MM.1S (cell line): ENCODE data around the gene SCUBE3.

Source experiments
- DNase-seq: peaks from one replicate; pipeline ENCODE4 v3.0.0-alpha.2; 2015
- H2AFZ ChIP-seq: fragments of 300-600 bp; sonication (generic); 2 replicates; pipeline ENCODE4 v1.6.0; 2016; ENCODE audit warnings: antibody characterized with exemption, low read length
- H3F3A ChIP-seq: fragments of 300-600 bp; sonication (generic); 2 replicates; pipeline ENCODE4 v1.6.1; 2016; ENCODE audit warnings: mild to moderate bottlenecking, antibody characterized with exemption, low read length, moderate library complexity, mixed read lengths; ENCODE audit not compliant: insufficient read depth
- H3K27ac ChIP-seq: fragments of 300-600 bp; sonication (generic); 2 replicates; pipeline ENCODE4 v1.5.1; 2016; ENCODE audit warnings: mild to moderate bottlenecking, low read length
- H3K27me3 ChIP-seq: fragments of 300-600 bp; sonication (generic); replicated peaks from 2 replicates; pipeline ENCODE4 v1.6.0; 2016; ENCODE audit warnings: low read length; ENCODE audit not compliant: insufficient read depth
- H3K36me3 ChIP-seq: fragments of 300-600 bp; sonication (generic); replicated peaks from 2 replicates; pipeline ENCODE4 v1.6.1; 2016; ENCODE audit warnings: mild to moderate bottlenecking, low read length, mixed read lengths; ENCODE audit not compliant: insufficient read depth
- H3K4me1 ChIP-seq: fragments of 300-600 bp; sonication (generic); 2 replicates; pipeline ENCODE4 v1.6.1; 2016; ENCODE audit warnings: low read length, mixed read lengths
- H3K4me2 ChIP-seq: fragments of 300-600 bp; sonication (generic); 2 replicates; pipeline ENCODE4 v1.6.0; 2016; ENCODE audit warnings: low read depth, low read length
- H3K4me3 ChIP-seq: fragments of 300-600 bp; sonication (generic); 2 replicates; pipeline ENCODE4 v1.5.1; 2016; ENCODE audit warnings: low read length, mixed read lengths
- H3K79me2 ChIP-seq: fragments of 300-600 bp; sonication (generic); 2 replicates; pipeline ENCODE4 v1.6.1; 2016; ENCODE audit warnings: mixed run types, low read length, mixed read lengths
- H3K9ac ChIP-seq: fragments of 300-600 bp; sonication (generic); 2 replicates; pipeline ENCODE4 v1.6.1; 2016; ENCODE audit warnings: low read length, mixed read lengths
- H3K9me2 ChIP-seq: fragments of 300-600 bp; sonication (generic); replicated peaks from 2 replicates; pipeline ENCODE4 v1.6.1; 2016; ENCODE audit warnings: mild to moderate bottlenecking, low read length, mixed read lengths; ENCODE audit not compliant: insufficient read depth
- H3K9me3 ChIP-seq: fragments of 300-600 bp; sonication (generic); replicated peaks from 2 replicates; pipeline ENCODE4 v1.6.1; 2016; ENCODE audit warnings: mild to moderate bottlenecking, low read length, mixed read lengths; ENCODE audit not compliant: insufficient read depth
- H4K20me1 ChIP-seq: fragments of 300-600 bp; sonication (generic); 2 replicates; pipeline ENCODE4 v1.6.1; 2016; ENCODE audit warnings: mild to moderate bottlenecking, low read length, moderate library complexity, mixed read lengths; ENCODE audit not compliant: insufficient read depth
- CTCF ChIP-seq: fragments of 300-600 bp; sonication (generic); IDR thresholded peaks from 2 replicates; pipeline ENCODE4 v1.5.1; 2016; ENCODE audit warnings: antibody characterized with exemption, low read length, mixed read lengths
- EZH2 ChIP-seq: fragments of 300-600 bp; sonication (generic); optimal IDR thresholded peaks from 2 replicates; pipeline ENCODE3; 2017; ENCODE audit warnings: low read depth, mild to moderate bottlenecking, antibody characterized with exemption, low read length, mixed read lengths
- EZH2phosphoT487 ChIP-seq: fragments of 300-600 bp; sonication (generic); IDR thresholded peaks from 2 replicates; pipeline ENCODE4 v1.6.1; 2018; ENCODE audit warnings: antibody characterized with exemption, low read length

Gene SCUBE3

DNA sequence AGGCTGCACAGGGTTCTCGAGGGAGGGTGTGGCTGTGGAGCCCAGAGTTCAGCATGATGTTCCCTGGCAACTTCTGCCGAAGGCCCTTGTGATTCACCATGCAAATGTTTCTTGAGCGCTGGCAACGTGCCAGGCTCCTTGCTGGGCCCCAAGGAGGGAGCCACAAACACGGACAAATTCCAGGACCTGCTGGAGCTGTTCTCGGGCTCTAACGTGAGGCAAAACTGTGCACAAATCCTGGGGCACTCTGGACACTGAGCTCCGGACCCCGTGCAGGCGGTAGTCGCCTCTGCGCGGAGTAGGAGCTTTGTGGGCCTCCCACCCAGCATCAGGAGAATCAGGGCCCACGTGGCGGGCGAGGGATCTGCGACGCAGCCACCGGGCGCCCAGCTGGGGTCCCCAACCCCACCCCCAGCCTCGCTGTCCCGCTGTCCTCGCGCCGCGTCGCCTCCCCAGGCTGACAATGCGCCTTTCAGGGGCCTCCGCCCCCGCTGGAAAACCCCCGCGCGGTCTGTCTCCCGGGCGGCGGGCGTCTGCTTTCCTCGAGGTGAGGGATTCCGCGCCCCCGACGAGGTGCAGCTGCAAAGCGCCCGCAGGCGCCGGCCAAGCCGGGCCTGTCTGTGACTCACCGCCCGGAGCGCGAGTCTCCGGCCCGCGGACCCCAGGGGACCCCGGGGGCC, 31.7 kb upstream of the SCUBE3 start:
- H4K20me1 ChIP-seq: no peaks in the 10 kb centered on the region
- H3F3A ChIP-seq: no peaks in the 10 kb centered on the region
- peaks cover 20% of the 10 kb centered on the region for H3K4me1 ChIP-seq
- no peak overlapping the region for H3K9ac ChIP-seq
- no peaks in the 10 kb centered on the region for H3K9me2 ChIP-seq
- no peaks in the 10 kb centered on the region for H3K27me3 ChIP-seq
- no peaks in the 10 kb centered on the region for H3K9me3 ChIP-seq
- TF ChIP-seq EZH2: no peak
- no peak for TF ChIP-seq CTCF
- no peak for TF ChIP-seq EZH2phosphoT487
- no peak overlapping the region for H3K27ac ChIP-seq
- H3K36me3 ChIP-seq: no peaks in the 10 kb centered on the region
- H3K4me2 ChIP-seq: peak overlapping the region; percentile 52
- peak overlapping the region; percentile 88 for H2AFZ ChIP-seq
- H3K4me3 ChIP-seq: no peak overlapping the region
- H3K79me2 ChIP-seq: no peaks in the 10 kb centered on the region
- DNase-seq: no peak

DNA sequence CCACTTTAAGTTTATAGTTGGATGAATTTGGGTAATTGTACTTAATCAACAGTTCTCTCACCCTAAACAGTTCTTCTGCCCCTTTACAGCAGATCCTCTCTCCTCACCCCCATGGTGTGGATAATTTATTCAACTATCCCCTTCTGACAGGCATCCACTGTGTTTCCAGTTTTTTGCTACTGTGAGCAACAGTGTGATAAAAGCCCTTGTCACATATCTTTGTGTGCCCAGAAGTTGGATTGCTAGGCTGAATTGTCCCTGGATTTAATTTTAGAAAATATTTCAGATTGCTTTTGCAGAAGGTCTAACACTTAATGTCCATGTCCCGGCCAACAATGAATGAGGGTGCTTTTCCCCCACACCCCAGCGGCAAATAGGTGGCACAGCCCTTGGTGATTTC, 30.5 kb upstream of the SCUBE3 start:
- H3K9me2 ChIP-seq: no peaks in the 10 kb centered on the region
- no peaks in the 10 kb centered on the region for H4K20me1 ChIP-seq
- H3K36me3 ChIP-seq: no peaks in the 10 kb centered on the region
- no peak overlapping the region for H3K27ac ChIP-seq
- DNase-seq: no peak
- H3K9me3 ChIP-seq: no peaks in the 10 kb centered on the region
- TF ChIP-seq EZH2phosphoT487 (no peak), EZH2 (no peak)
- H3K79me2 ChIP-seq: no peaks in the 10 kb centered on the region
- H3K9ac ChIP-seq: no peak overlapping the region
- H2AFZ ChIP-seq: no peak overlapping the region
- H3K4me3 ChIP-seq: no peak overlapping the region
- H3K27me3 ChIP-seq: no peaks in the 10 kb centered on the region
- no peaks in the 10 kb centered on the region for H3F3A ChIP-seq
- peaks cover 20% of the 10 kb centered on the region for H3K4me1 ChIP-seq
- no peak overlapping the region for H3K4me2 ChIP-seq

DNA sequence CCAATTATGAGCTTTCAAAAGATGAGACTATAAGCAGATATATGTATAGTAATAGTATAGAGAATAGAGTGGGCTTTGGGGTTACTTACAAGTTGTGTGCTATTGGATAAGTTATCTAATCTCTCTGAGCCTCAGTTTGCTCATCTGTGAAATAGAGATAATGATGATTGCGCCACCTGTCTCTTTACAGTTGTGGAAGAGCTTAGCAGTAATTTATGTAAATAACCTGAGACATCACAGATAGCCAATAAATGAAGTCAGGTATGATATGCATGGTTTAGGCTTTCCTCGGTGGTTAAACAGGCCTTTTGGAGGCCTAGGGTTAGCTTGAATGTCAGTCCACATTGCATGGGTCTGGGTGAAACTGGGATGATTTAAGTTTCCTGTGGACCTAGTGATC, 29.8 kb upstream of the SCUBE3 start:
- Histone ChIP-seq H2AFZ (no peak overlapping the region), H4K20me1 (no peaks in the 10 kb centered on the region), H3K4me1 (peaks cover 15% of the 10 kb centered on the region), H3K9me2 (no peaks in the 10 kb centered on the region), H3K9me3 (no peaks in the 10 kb centered on the region), H3K4me3 (no peak overlapping the region), H3F3A (no peaks in the 10 kb centered on the region), H3K79me2 (no peaks in the 10 kb centered on the region), H3K27me3 (no peaks in the 10 kb centered on the region), H3K27ac (no peak overlapping the region), H3K9ac (no peak overlapping the region), H3K4me2 (no peak overlapping the region), H3K36me3 (no peaks in the 10 kb centered on the region)
- no peak for TF ChIP-seq EZH2phosphoT487
- no peak for TF ChIP-seq CTCF
- no peak for TF ChIP-seq EZH2
- no peak for DNase-seq

GRCh38 chr6:35184580-35185301, 29.0 kb upstream of the SCUBE3 start:
- H2AFZ ChIP-seq: no peak overlapping the region
- no peaks in the 10 kb centered on the region for H4K20me1 ChIP-seq

More at GRCh38 chr6:35184580-35185301, 29.0 kb upstream of the SCUBE3 start:
- no peak overlapping the region for H3K4me2 ChIP-seq
- H3K4me1 ChIP-seq: peaks cover 10% of the 10 kb centered on the region
- H3K4me3 ChIP-seq: no peak overlapping the region
- H3K79me2 ChIP-seq: no peaks in the 10 kb centered on the region
- no peaks in the 10 kb centered on the region for H3K9me3 ChIP-seq
- TF ChIP-seq CTCF (no peak), EZH2phosphoT487 (no peak), EZH2 (no peak)
- no peaks in the 10 kb centered on the region for H3K36me3 ChIP-seq
- H3K9ac ChIP-seq: no peak overlapping the region
- no peaks in the 10 kb centered on the region for H3K27me3 ChIP-seq
- DNase-seq: no peak
- H3K9me2 ChIP-seq: no peaks in the 10 kb centered on the region
- no peak overlapping the region for H3K27ac ChIP-seq
- H3F3A ChIP-seq: no peaks in the 10 kb centered on the region
